Subcutaneous adipose tissue (tissue), 4 donors: ENCODE measurements around the gene MLH1. TPM values are rescaled to one million over a fixed set of nuclear protein-coding genes. Genes with fewer than 3 reads are reported as not detected.

Experiments
- CTCF ChIP-seq: fragments of 450-650 bp; IDR thresholded peaks from one replicate; pipeline ENCODE4 v1.5.1; 2016; ENCODE audit warnings: low read depth, mild to moderate bottlenecking, control low read depth, antibody characterized with exemption, moderate library complexity
- small RNA-seq: library from RNA; depleted of rRNA; stranded (forward); fragments of <200 nt; gene quantifications from one replicate; pipeline ENCODE3, GENCODE V24; 2016
- total RNA-seq, 4 donors: library from RNA; depleted of rRNA; stranded (reverse); fragments of >200 nt; gene quantifications; one replicate each; pipeline ENCODE4 v1.1.0, GENCODE V29; 2016

MLH1 gene
- total RNA-seq, 4 donors from 2014 or later: 25.0 to 46.1 (median 33.3) TPM

GRCh38 chr3:37094636-37095035 is 101.3 kb downstream of the MLH1 start:
- TF ChIP-seq CTCF: no peak

DNA sequence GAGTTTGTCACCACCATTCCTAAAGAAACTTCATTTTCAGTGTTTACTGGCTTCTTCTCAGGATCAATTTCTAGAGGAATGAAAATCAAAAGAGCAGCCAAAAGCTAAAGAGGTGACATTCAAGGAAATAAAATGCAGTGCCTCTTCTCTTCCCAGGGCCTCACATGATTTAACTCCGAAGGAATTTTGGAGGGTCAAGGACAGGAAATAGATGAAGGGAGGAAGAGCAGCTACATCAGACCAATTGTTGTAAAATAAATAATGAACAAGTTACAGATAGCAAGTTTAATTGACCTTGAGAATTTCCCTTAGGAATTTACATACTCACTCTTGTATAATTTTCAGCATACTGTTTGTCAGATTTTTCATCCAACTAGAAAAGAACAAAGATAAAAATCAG is 103.0 kb downstream of the MLH1 start:
- no peak for TF ChIP-seq CTCF

GRCh38 chr3:37096975-37097374 is 103.7 kb downstream of the MLH1 start:
- no peak for TF ChIP-seq CTCF

DNA sequence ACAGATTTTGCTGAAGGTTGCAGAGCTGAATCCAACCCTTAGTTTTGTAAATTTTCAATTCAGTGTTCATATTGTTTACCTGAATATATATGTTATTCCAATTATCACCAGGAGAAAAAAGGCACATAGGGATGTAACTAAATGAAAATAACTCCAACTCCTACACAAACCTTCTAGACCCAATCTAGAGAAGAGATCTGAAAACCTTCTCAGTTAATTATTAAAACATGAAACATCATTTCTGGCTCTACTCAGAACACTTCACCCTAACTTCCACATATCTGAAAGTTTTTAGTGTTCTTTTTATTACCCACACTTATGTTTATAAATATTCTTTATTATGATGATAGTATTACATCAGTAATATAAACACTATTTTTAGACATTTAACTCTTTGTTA is 104.5 kb downstream of the MLH1 start:
- TF ChIP-seq CTCF: no peak

- no peak for TF ChIP-seq CTCF
These were observed 105.6 kb downstream of the MLH1 start for GRCh38 chr3:37098884-37099283.

DNA sequence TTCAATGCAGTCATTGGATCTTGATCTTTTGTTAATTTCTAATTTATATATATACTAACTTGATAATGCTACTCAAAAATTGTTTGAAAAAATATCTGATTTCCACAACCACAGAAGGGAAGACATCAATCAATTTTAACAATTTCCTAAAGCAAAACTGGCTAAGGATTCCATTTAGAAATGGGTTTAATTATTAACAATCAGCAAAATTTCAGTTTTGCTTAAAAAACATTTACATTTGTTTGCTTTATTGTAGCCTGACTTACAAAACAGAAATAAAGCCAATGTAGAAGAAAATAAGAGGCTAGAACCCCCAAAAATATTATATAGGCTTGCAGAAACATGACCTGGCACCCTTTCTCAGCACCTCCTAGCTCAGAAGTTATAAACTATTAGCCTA is 106.2 kb downstream of the MLH1 start:
- TF ChIP-seq CTCF: no peak

DNA sequence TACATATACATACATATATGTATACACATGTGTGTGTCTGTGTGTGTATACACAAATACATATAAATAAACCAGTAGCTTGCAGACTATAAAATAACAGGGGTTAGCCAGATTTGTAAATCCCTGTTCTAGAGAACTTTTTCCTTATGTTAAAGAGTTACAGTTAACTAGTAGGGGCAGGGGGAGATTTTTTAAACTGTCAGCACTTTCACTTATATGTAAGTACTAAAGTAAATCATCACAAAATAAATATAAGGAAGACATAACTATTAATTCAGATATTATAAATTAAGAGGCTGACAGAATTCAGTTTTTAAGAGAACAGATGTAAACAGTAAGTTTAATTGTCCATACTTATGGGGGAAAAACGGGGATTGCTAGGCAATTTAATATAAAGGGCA is 107.1 kb downstream of the MLH1 start:
- TF ChIP-seq CTCF: no peak

Small RNAs within 50 kb of the gene (small RNA-seq; reads per million reads assigned to genes)
- gene RF00019 (0.49 reads per million), gene RNU6ATAC4P (not detected)

Other genes starting within 250 kb of the MLH1 start
- gene DCLK3, start 229.0 kb upstream of the MLH1 start, total RNA-seq: under 1 TPM in 1 of 4 donors, not detected in 3; 0.22 TPM
- 10 to 100 TPM in 3 of 4 donors, 1 to 10 TPM in 1; 9.1 to 25.0 (median 17.7) TPM for gene TRANK1, start 48.5 kb upstream of the MLH1 start, total RNA-seq
- 10 to 100 TPM; 11.2 to 15.2 (median 11.8) TPM for gene EPM2AIP1, start 387 bp upstream of the MLH1 start, total RNA-seq
- 10 to 100 TPM; 38.2 to 73.8 (median 46.5) TPM for gene LRRFIP2, start 181.1 kb downstream of the MLH1 start, total RNA-seq
- 100 to 1,000 TPM; 101 to 200 (median 140) TPM for gene GOLGA4, start 249.8 kb downstream of the MLH1 start, total RNA-seq